Measurements from ENCODE around the gene PCK2.

Gene PCK2

GRCh38 chr14:24098927-24099813 is 5.1 kb downstream of the PCK2 start:
- Histone ChIP-seq H3K27me3 (ENCODE audit: insufficient read depth, poor library complexity, severe bottlenecking) (no peaks in the 10 kb centered on the region), H3K4me3 (replicated peaks; ENCODE audit: insufficient read depth, low read length) (no peak overlapping the region), H3K27ac (replicated peaks) (no peak overlapping the region)
- TF ChIP-seq SPI1 (IDR thresholded peaks at IDR 0.05; ENCODE audit: borderline replicate concordance, low read depth): no peak
- DNase-seq (ENCODE audit: low read depth in 1 of 2, low spot score in 1 of 2): no peak

- H3K4me3 ChIP-seq (replicated peaks; ENCODE audit: insufficient read depth, low read length): no peak overlapping the region
- TF ChIP-seq POLR2AphosphoS5 (IDR thresholded peaks at IDR 0.05; ENCODE audit: low read depth) (no peak), SPI1 (IDR thresholded peaks at IDR 0.05; ENCODE audit: borderline replicate concordance, low read depth) (no peak), REST (IDR thresholded peaks at IDR 0.05; ENCODE audit: insufficient replicate concordance, low read depth) (no peak), CTCF (IDR thresholded peaks at IDR 0.05; ENCODE audit: insufficient read depth, low read length) (no peak), GABPA (IDR thresholded peaks at IDR 0.05; ENCODE audit: low read depth) (no peak)
- DNase-seq (ENCODE audit: low read depth in 1 of 2, low spot score in 1 of 2): peak in 1 of 2 experiments; percentile 42
Observed at GRCh38 chr14:24100197-24100981, 6.3 kb downstream of the PCK2 start.

GRCh38 chr14:24100982-24101494 is 6.9 kb downstream of the PCK2 start:
- H3K27ac ChIP-seq (replicated peaks): no peak overlapping the region
- no peak overlapping the region for H3K4me3 ChIP-seq (replicated peaks; ENCODE audit: insufficient read depth, low read length)
- DNase-seq (ENCODE audit: low read depth in 1 of 2, low spot score in 1 of 2): no peak
- H3K27me3 ChIP-seq (ENCODE audit: insufficient read depth, poor library complexity, severe bottlenecking): no peaks in the 10 kb centered on the region
- TF ChIP-seq CTCF (IDR thresholded peaks at IDR 0.05; ENCODE audit: insufficient read depth, low read length) (no peak), POLR2AphosphoS5 (IDR thresholded peaks at IDR 0.05; ENCODE audit: low read depth) (no peak), REST (IDR thresholded peaks at IDR 0.05; ENCODE audit: insufficient replicate concordance, low read depth) (no peak), GABPA (IDR thresholded peaks at IDR 0.05; ENCODE audit: low read depth) (no peak), SPI1 (IDR thresholded peaks at IDR 0.05; ENCODE audit: borderline replicate concordance, low read depth) (no peak)

More at GRCh38 chr14:24100197-24100981, 6.3 kb downstream of the PCK2 start:
- Histone ChIP-seq H3K27me3 (ENCODE audit: insufficient read depth, poor library complexity, severe bottlenecking) (no peaks in the 10 kb centered on the region), H3K27ac (replicated peaks) (no peak overlapping the region)
